Kidney (tissue), 14 donors: Measurements from ENCODE around the gene ROR2. TPM values are rescaled to one million over a fixed set of nuclear protein-coding genes. Genes with fewer than 3 reads are reported as not detected.
A peak's percentile ranks its signal among the peaks of the same experiment; 100 is the strongest.

Experiments used
- DNase-seq, 5 donors: peaks; one replicate each; pipeline ENCODE4 v3.0.0-alpha.2; 2013 to 2020
- FAIRE-seq: peaks from 2 replicates; lab custom pipeline; 2012; peaks lifted over from hg19 to GRCh38; lab: Jason Lieb, UNC
- H3K27ac ChIP-seq, 2 donors: one replicate each; pipeline ENCODE4 v1.7.0; 2013; ENCODE audit warnings: low read depth in 2 of 2, low read length in 2 of 2, inconsistent platforms in 1 of 2
- H3K27me3 ChIP-seq: one replicate; pipeline ENCODE4 v1.7.1; 2013; ENCODE audit warnings: low read length, inconsistent platforms; ENCODE audit not compliant: control insufficient read depth, insufficient read depth
- H3K36me3 ChIP-seq, 3 donors: one replicate each; pipeline versions ENCODE4 v1.7.0 to v1.7.1; 2013; ENCODE audit warnings: low read length in 3 of 3, control low read depth in 1 of 3, inconsistent platforms in 1 of 3; ENCODE audit not compliant: insufficient read depth in 3 of 3, control insufficient read depth in 2 of 3
- H3K4me1 ChIP-seq, 3 donors: one replicate each; pipeline versions ENCODE4 v1.7.0 to v1.7.1; 2013; ENCODE audit warnings: low read length in 3 of 3, inconsistent platforms in 1 of 3, low read depth in 1 of 3; ENCODE audit not compliant: control insufficient read depth in 2 of 3, insufficient read depth in 2 of 3
- H3K4me3 ChIP-seq, 3 donors: one replicate each; pipeline versions ENCODE4 v1.7.0 to v1.8.1; 2013; ENCODE audit warnings: low read length in 3 of 3, control low read depth in 1 of 3, inconsistent platforms in 1 of 3
- H3K9ac ChIP-seq, 3 donors: one replicate each; pipeline versions ENCODE4 v1.7.0 to v1.7.1; 2013; ENCODE audit warnings: low read length in 3 of 3, control low read depth in 1 of 3, inconsistent platforms in 1 of 3
- H3K9me3 ChIP-seq, 3 donors: one replicate each; pipeline versions ENCODE4 v1.7.0 to v1.7.1; 2013; ENCODE audit warnings: low read length in 3 of 3, control low read depth in 1 of 3, inconsistent platforms in 1 of 3; ENCODE audit not compliant: control insufficient read depth in 2 of 3, insufficient read depth in 1 of 3
- CTCF ChIP-seq: IDR thresholded peaks from 3 replicates; pipeline ENCODE4 v1.5.1; 2012; ENCODE audit warnings: mild to moderate bottlenecking, moderate library complexity, borderline replicate concordance; ENCODE audit not compliant: insufficient read depth; ENCODE audit errors: extremely low read depth
- intact Hi-C: fragments of 100-400 bp; cut with DNase I; formaldehyde crosslinking; loops from one replicate; pipeline ENCODE4 v1.11.1; 2022
- polyA plus RNA-seq: library from polyadenylated mRNA; stranded (reverse); fragments of 350-450 nt; fragmentation: Illumina TruSeq; extraction: RNeasy Lipid Tissue Mini Kit (QIAGEN cat#74804); gene quantifications from one replicate; pipeline ENCODE4 v1.2.3, GENCODE V29; 2014; ENCODE audit warnings: low read depth, low replicate concordance; ENCODE audit not compliant: insufficient read depth
- total RNA-seq: library from RNA; stranded (reverse); fragmentation: NEBNext Ultra II Directional; extraction: Animal tissue kit (Norgen Biotek cat#: 25700); gene quantifications from one replicate; pipeline ENCODE4 v1.2.1, GENCODE V29; 2021
- donor health status: control.
- donor health status: control.
- donor health status: control.
- donor health status: control.
- donor health status: control.
- donor health status: DM: yes; HTN: yes; CAD: no.
- donor health status: Normal renal cell carcinoma (clear cell type).

ROR2 gene
- total and polyA plus RNA-seq, 2 donors from 2014 or later, result 1.5 to 5.7 TPM

- H3K4me3 ChIP-seq, result no peak overlapping the region
- DNase-seq (peak in 4 of 5 donors; percentile 48 to 75 (median 64)), FAIRE-seq (no peak)
- no peak for TF ChIP-seq CTCF
- H3K9me3 ChIP-seq, result no peaks in the 10 kb centered on the region
- no peak overlapping the region for H3K27ac ChIP-seq
- intact Hi-C loops, result no loop called here
- no peaks in the 10 kb centered on the region for H3K27me3 ChIP-seq
- no peak overlapping the region for H3K9ac ChIP-seq
- H3K4me1 ChIP-seq, result no peaks in the 10 kb centered on the region
- no peaks in the 10 kb centered on the region for H3K36me3 ChIP-seq
Measured at GRCh38 chr9:91536211-91536691, 413.8 kb downstream of the ROR2 start.

- DNase-seq (no peak), FAIRE-seq (no peak)
- H3K27me3 ChIP-seq, result no peaks in the 10 kb centered on the region
- TF ChIP-seq CTCF, result no peak
- H3K27ac ChIP-seq, result no peak overlapping the region
- intact Hi-C loops, result no loop called here
- H3K9me3 ChIP-seq, result no peaks in the 10 kb centered on the region
- H3K36me3 ChIP-seq, result no peaks in the 10 kb centered on the region
- no peak overlapping the region for H3K4me3 ChIP-seq
- H3K9ac ChIP-seq, result no peak overlapping the region
- H3K4me1 ChIP-seq, result no peaks in the 10 kb centered on the region
Measured at GRCh38 chr9:91534374-91534773, 415.7 kb downstream of the ROR2 start.

- FAIRE-seq, result no peak
- Histone ChIP-seq H3K4me1 (no peaks in the 10 kb centered on the region), H3K36me3 (no peaks in the 10 kb centered on the region), H3K4me3 (no peak overlapping the region), H3K27me3 (no peaks in the 10 kb centered on the region), H3K9ac (no peak overlapping the region), H3K27ac (no peak overlapping the region), H3K9me3 (no peaks in the 10 kb centered on the region)
- intact Hi-C loops, result no loop called here
- TF ChIP-seq CTCF, result no peak
- no peak for DNase-seq
Measured at GRCh38 chr9:91533382-91533781, 416.6 kb downstream of the ROR2 start.

GRCh38 chr9:91532325-91532724 is 417.7 kb downstream of the ROR2 start:
- FAIRE-seq, result no peak
- no peak overlapping the region for H3K9ac ChIP-seq
- no peaks in the 10 kb centered on the region for H3K36me3 ChIP-seq
- TF ChIP-seq CTCF, result no peak
- DNase-seq, result no peak
- H3K4me3 ChIP-seq, result no peak overlapping the region
- intact Hi-C loops, result no loop called here
- no peaks in the 10 kb centered on the region for H3K27me3 ChIP-seq
- no peak overlapping the region for H3K27ac ChIP-seq
- H3K4me1 ChIP-seq, result no peaks in the 10 kb centered on the region
- peaks cover 0 to 2% (median 0%) of the 10 kb centered on the region in 3 donors for H3K9me3 ChIP-seq
